Measurements from ENCODE around the gene RNF181.
A peak's percentile ranks its signal among the peaks of the same experiment; 100 is the strongest.
"Not testable (repeated sequence)": the region's sequence is repeated elsewhere in the genome, so short reads cannot be mapped to it uniquely, and the experiment has no call there.

Gene RNF181

GRCh38 chr2:85613717-85614515 is 18.4 kb downstream of the RNF181 start:
- no peak overlapping the region for H3K4me3 Mint-ChIP-seq
- H3K27me3 Mint-ChIP-seq = no peaks in the 10 kb centered on the region
- no peak overlapping the region for H3K27ac Mint-ChIP-seq
- peaks cover 4% of the 10 kb centered on the region for H3K36me3 Mint-ChIP-seq
- no peaks in the 10 kb centered on the region for H3K9me3 Mint-ChIP-seq
- peaks cover 32% of the 10 kb centered on the region for H3K4me1 Mint-ChIP-seq

GRCh38 chr2:85614757-85615156 is 19.2 kb downstream of the RNF181 start:
- not testable (repeated sequence) for H3K27ac Mint-ChIP-seq, H3K9me3 Mint-ChIP-seq, H3K27me3 Mint-ChIP-seq, H3K4me3 Mint-ChIP-seq, H3K36me3 Mint-ChIP-seq
- H3K4me1 Mint-ChIP-seq = peaks cover 29% of the 10 kb centered on the region

- H3K36me3 Mint-ChIP-seq = peaks cover 2% of the 10 kb centered on the region
Measured at GRCh38 chr2:85615413-85615728, 19.8 kb downstream of the RNF181 start.

GRCh38 chr2:85617723-85618122 is 22.2 kb downstream of the RNF181 start:
- H3K27ac Mint-ChIP-seq, H3K36me3 Mint-ChIP-seq, H3K27me3 Mint-ChIP-seq, H3K9me3 Mint-ChIP-seq: not testable (repeated sequence)
- H3K4me1 Mint-ChIP-seq = peaks cover 25% of the 10 kb centered on the region
- H3K4me3 Mint-ChIP-seq = peak overlapping the region; percentile 96

More at GRCh38 chr2:85615413-85615728, 19.8 kb downstream of the RNF181 start:
- H3K9me3 Mint-ChIP-seq = no peaks in the 10 kb centered on the region
- peaks cover 23% of the 10 kb centered on the region for H3K4me1 Mint-ChIP-seq
- no peaks in the 10 kb centered on the region for H3K27me3 Mint-ChIP-seq
- no peak overlapping the region for H3K27ac Mint-ChIP-seq
- peak overlapping the region; percentile 36 for H3K4me3 Mint-ChIP-seq

- no peak overlapping the region for H3K27ac Mint-ChIP-seq
Measured at GRCh38 chr2:85619617-85620016, 24.1 kb downstream of the RNF181 start.

GRCh38 chr2:85621338-85621737 is 25.8 kb downstream of the RNF181 start:
- no peaks in the 10 kb centered on the region for H3K27me3 Mint-ChIP-seq
- H3K9me3 Mint-ChIP-seq = no peaks in the 10 kb centered on the region
- peaks cover 14% of the 10 kb centered on the region for H3K36me3 Mint-ChIP-seq
- peaks cover 21% of the 10 kb centered on the region for H3K4me1 Mint-ChIP-seq
- H3K4me3 Mint-ChIP-seq = no peak overlapping the region
- no peak overlapping the region for H3K27ac Mint-ChIP-seq

More at GRCh38 chr2:85619617-85620016, 24.1 kb downstream of the RNF181 start:
- no peak overlapping the region for H3K4me3 Mint-ChIP-seq
- peaks cover 25% of the 10 kb centered on the region for H3K4me1 Mint-ChIP-seq
- H3K9me3 Mint-ChIP-seq = no peaks in the 10 kb centered on the region
- no peaks in the 10 kb centered on the region for H3K27me3 Mint-ChIP-seq
- peaks cover 11% of the 10 kb centered on the region for H3K36me3 Mint-ChIP-seq

GRCh38 chr2:85623991-85624390 is 28.4 kb downstream of the RNF181 start:
- Mint-ChIP-seq H3K36me3 (peaks cover 15% of the 10 kb centered on the region), H3K9me3 (no peaks in the 10 kb centered on the region), H3K27me3 (no peaks in the 10 kb centered on the region), H3K27ac (no peak overlapping the region), H3K4me1 (peaks cover 21% of the 10 kb centered on the region), H3K4me3 (no peak overlapping the region)

- H3K4me3 Mint-ChIP-seq = peak overlapping the region; percentile 19
- H3K4me1 Mint-ChIP-seq = peaks cover 12% of the 10 kb centered on the region
- peaks cover 17% of the 10 kb centered on the region for H3K36me3 Mint-ChIP-seq
- H3K27ac Mint-ChIP-seq = peak overlapping the region; percentile 46
- no peaks in the 10 kb centered on the region for H3K9me3 Mint-ChIP-seq
- H3K27me3 Mint-ChIP-seq = no peaks in the 10 kb centered on the region
Measured at GRCh38 chr2:85628658-85629057, 33.1 kb downstream of the RNF181 start.

GRCh38 chr2:85631316-85631715 is 35.8 kb downstream of the RNF181 start:
- Mint-ChIP-seq H3K27me3 (no peaks in the 10 kb centered on the region), H3K9me3 (no peaks in the 10 kb centered on the region), H3K4me3 (no peak overlapping the region), H3K36me3 (peaks cover 14% of the 10 kb centered on the region), H3K4me1 (peaks cover 17% of the 10 kb centered on the region), H3K27ac (no peak overlapping the region)

- H3K4me1 Mint-ChIP-seq = peaks cover 11% of the 10 kb centered on the region
- no peaks in the 10 kb centered on the region for H3K27me3 Mint-ChIP-seq
- no peaks in the 10 kb centered on the region for H3K9me3 Mint-ChIP-seq
- H3K36me3 Mint-ChIP-seq = peaks cover 16% of the 10 kb centered on the region
- no peak overlapping the region for H3K27ac Mint-ChIP-seq
- H3K4me3 Mint-ChIP-seq = no peak overlapping the region
Measured at GRCh38 chr2:85635011-85635410, 39.5 kb downstream of the RNF181 start.

GRCh38 chr2:85635636-85636035 is 40.1 kb downstream of the RNF181 start:
- Mint-ChIP-seq H3K4me3 (no peak overlapping the region), H3K27me3 (no peaks in the 10 kb centered on the region), H3K27ac (no peak overlapping the region), H3K36me3 (peaks cover 17% of the 10 kb centered on the region), H3K4me1 (peaks cover 11% of the 10 kb centered on the region), H3K9me3 (no peaks in the 10 kb centered on the region)

GRCh38 chr2:85642725-85643124 is 47.2 kb downstream of the RNF181 start:
- Mint-ChIP-seq H3K9me3 (no peaks in the 10 kb centered on the region), H3K4me3 (no peak overlapping the region), H3K27ac (peak overlapping the region; percentile 19), H3K36me3 (peaks cover 9% of the 10 kb centered on the region), H3K27me3 (no peaks in the 10 kb centered on the region), H3K4me1 (peaks cover 3% of the 10 kb centered on the region)

- peaks cover 20% of the 10 kb centered on the region for H3K36me3 Mint-ChIP-seq
- no peak overlapping the region for H3K4me3 Mint-ChIP-seq
- H3K27ac Mint-ChIP-seq = no peak overlapping the region
- no peaks in the 10 kb centered on the region for H3K9me3 Mint-ChIP-seq
- H3K4me1 Mint-ChIP-seq = peaks cover 3% of the 10 kb centered on the region
- H3K27me3 Mint-ChIP-seq = no peaks in the 10 kb centered on the region
Measured at GRCh38 chr2:85644909-85645308, 49.4 kb downstream of the RNF181 start.

GRCh38 chr2:85646166-85646565 is 50.6 kb downstream of the RNF181 start:
- Mint-ChIP-seq H3K9me3 (no peaks in the 10 kb centered on the region), H3K27me3 (no peaks in the 10 kb centered on the region), H3K4me3 (no peak overlapping the region), H3K27ac (no peak overlapping the region), H3K36me3 (peaks cover 16% of the 10 kb centered on the region), H3K4me1 (peaks cover 3% of the 10 kb centered on the region)
